ENCODE results near the gene APPL1. TPM values are rescaled to one million over a fixed set of nuclear protein-coding genes. Genes with fewer than 3 reads are reported as not detected.

The APPL1 gene
- total RNA-seq, 1 experiment from 2014 or later, result 24.4 TPM

Other genes starting within 250 kb of the APPL1 start
- 0.43 and 1.0 TPM in 2 replicates for gene SPATA12, start 167.1 kb upstream of the APPL1 start, total RNA-seq (2014; rRNA removed; shearing (Covaris generic); ENCODE audit: low replicate concordance)
- gene IL17RD, start 62.4 kb upstream of the APPL1 start, total RNA-seq (2014; rRNA removed; shearing (Covaris generic); ENCODE audit: low replicate concordance), result 0.81 and 2.6 TPM in 2 replicates
- gene HESX1, start 27.8 kb upstream of the APPL1 start, total RNA-seq (2014; rRNA removed; shearing (Covaris generic); ENCODE audit: low replicate concordance), result 0.84 and 1.7 TPM in 2 replicates
- not detected in 2 replicates for gene ASB14, start 65.0 kb downstream of the APPL1 start, total RNA-seq (2014; rRNA removed; shearing (Covaris generic); ENCODE audit: low replicate concordance)